HCT116 (cell line): ENCODE results near the gene AKNAD1. TPM values are rescaled to one million over a fixed set of nuclear protein-coding genes. Genes with fewer than 3 reads are reported as not detected.

Experiments
- ATAC-seq: fragments of 200-7000 bp; cut with Tn5 transposase; 2 replicates; pipeline ENCODE4 v1.9.1; 2020; ENCODE audit warnings: mild to moderate bottlenecking, moderate library complexity
- BruUV-seq: library from RNA; stranded (reverse); fragments of 400-500 nt; replicated peaks from 2 replicates; lab custom pipeline; 2021; lab: Mats Ljungman, UMichigan
- CTCF ChIA-PET: fragments of 300-600 bp; sonication (Branson Sonifier 250); formaldehyde crosslinking; loops from one replicate; lab custom pipeline; 2021; ENCODE audit warnings: antibody characterized with exemption; lab: Charles Lee
- POLR2A ChIA-PET: fragments of 300-600, 350-600 bp; sonication (Branson Sonifier 250); formaldehyde crosslinking; loops from one replicate; lab custom pipeline; 2021; ENCODE audit warnings: antibody characterized with exemption; lab: Charles Lee
- RAD21 ChIA-PET, 2 experiments: fragments of 300-600 bp; sonication (Branson Sonifier 250); formaldehyde crosslinking; loops; one replicate each; lab custom pipeline; 2023; ENCODE audit warnings: low total read pairs in 2 of 2; ENCODE audit not compliant: uncharacterized antibody in 2 of 2, unreplicated experiment in 2 of 2, low non-redundant PET in 1 of 2; lab: Charles Lee
- DNase-seq: peaks from one replicate; pipeline ENCODE4 v3.0.0-alpha.2; 2010; ENCODE audit warnings: low read depth, low spot score
- H2AFZ ChIP-seq: fragments of 200-600 bp; shearing (Covaris generic), sonication (generic); 2 replicates; pipeline ENCODE4 v1.6.1; 2017; ENCODE audit warnings: low read depth, mixed run types, mixed read lengths, antibody characterized with exemption, low read length; ENCODE audit not compliant: poor library complexity, severe bottlenecking
- H3K27ac ChIP-seq: 2 replicates; pipeline ENCODE4 v1.5.1; 2012; ENCODE audit warnings: low read depth, low read length
- H3K27me3 ChIP-seq: fragments of 200-600 bp; sonication (generic); 2 replicates; pipeline ENCODE4 v1.6.1; 2016; ENCODE audit warnings: mixed run types, low read length, mixed read lengths; ENCODE audit not compliant: insufficient read depth
- H3K36me3 ChIP-seq, 2 experiments: fragments of 200-500 bp in 1 of 2; fragments of 200-600 bp in 1 of 2; sonication (Bioruptor generic) in 1 of 2; sonication (generic) in 1 of 2; 2 replicates each; pipeline versions ENCODE4 v1.5.1 to v1.6.1; 2014 to 2016; ENCODE audit warnings: low read length in 2 of 2, inconsistent platforms in 1 of 2, mixed read lengths in 1 of 2, mixed run types in 1 of 2; ENCODE audit not compliant: insufficient read depth in 2 of 2, control insufficient read depth in 1 of 2
- H3K4me1 ChIP-seq, 2 experiments: fragments of 200-600 bp in 1 of 2; sonication (generic) in 1 of 2; 2 replicates each; pipeline versions ENCODE4 v1.5.1 to v1.6.1; 2012 to 2017; ENCODE audit warnings: low read length in 2 of 2, inconsistent platforms in 1 of 2, mild to moderate bottlenecking in 1 of 2, mixed read lengths in 1 of 2, mixed run types in 1 of 2, moderate library complexity in 1 of 2; ENCODE audit not compliant: insufficient read depth in 2 of 2, control insufficient read depth in 1 of 2
- H3K4me2 ChIP-seq: fragments of 200-600 bp; sonication (generic); 2 replicates; pipeline ENCODE4 v1.6.1; 2017; ENCODE audit warnings: mixed run types, low read length, mixed read lengths
- H3K4me3 ChIP-seq, 2 experiments: fragments of 200-600 bp in 1 of 2; sonication (generic) in 1 of 2; replicated peaks in 1 of 2; 2 replicates each; pipeline ENCODE4 v1.5.1; 2011 to 2016; ENCODE audit warnings: low read length in 2 of 2, control low read depth in 1 of 2, low read depth in 1 of 2, mild to moderate bottlenecking in 1 of 2, mixed read lengths in 1 of 2, mixed run types in 1 of 2
- H3K79me2 ChIP-seq: fragments of 200-600 bp; sonication (generic); 2 replicates; pipeline ENCODE4 v1.6.1; 2017; ENCODE audit warnings: mild to moderate bottlenecking, mixed run types, low read length, moderate library complexity, mixed read lengths; ENCODE audit not compliant: insufficient read depth
- H3K9ac ChIP-seq: fragments of 200-600 bp; sonication (generic); 2 replicates; pipeline ENCODE4 v1.6.1; 2016; ENCODE audit warnings: low read length, mixed read lengths
- H3K9me2 ChIP-seq: fragments of 200-600 bp; sonication (generic), shearing (Covaris generic); 2 replicates; pipeline ENCODE4 v1.6.1; 2017; ENCODE audit warnings: mixed run types, mild to moderate bottlenecking, moderate library complexity; ENCODE audit not compliant: insufficient read depth
- H3K9me3 ChIP-seq, 2 experiments: fragments of 200-500 bp in 1 of 2; fragments of 200-600 bp in 1 of 2; sonication (Bioruptor generic) in 1 of 2; sonication (generic) in 1 of 2; 2 replicates each; pipeline ENCODE4 v1.6.1; 2014 to 2017; ENCODE audit warnings: low read length in 2 of 2, mixed read lengths in 2 of 2, inconsistent platforms in 1 of 2, low read depth in 1 of 2, mild to moderate bottlenecking in 1 of 2, mixed run types in 1 of 2, moderate library complexity in 1 of 2; ENCODE audit not compliant: control insufficient read depth in 1 of 2, insufficient read depth in 1 of 2
- H4K20me1 ChIP-seq: fragments of 200-600 bp; sonication (generic), shearing (Covaris generic); 2 replicates; pipeline ENCODE4 v1.6.1; 2017; ENCODE audit warnings: mixed run types, mild to moderate bottlenecking, moderate library complexity; ENCODE audit not compliant: insufficient read depth
- EZH2 ChIP-seq: fragments of 200-600 bp; sonication (generic); IDR thresholded peaks from 2 replicates; pipeline ENCODE4 v1.6.1; 2017; ENCODE audit warnings: antibody characterized with exemption, mixed run types
- SP1 ChIP-seq: IDR thresholded peaks from 2 replicates; pipeline ENCODE4 v1.6.1; 2012; ENCODE audit warnings: low read depth
- YY1 ChIP-seq: IDR thresholded peaks from 2 replicates; pipeline ENCODE4 v1.6.1; 2011; ENCODE audit warnings: low read length, low read depth, moderate library complexity, mild to moderate bottlenecking; ENCODE audit not compliant: insufficient replicate concordance; ENCODE audit errors: extremely low read depth
- ZFX ChIP-seq: fragments of 450-650 bp; IDR thresholded peaks from 2 replicates; pipeline ENCODE4 v1.6.1; 2017
- ZNF274 ChIP-seq: fragments of 200-500 bp; sonication (Bioruptor generic); IDR thresholded peaks from 2 replicates; pipeline ENCODE4 v1.6.1; 2014; ENCODE audit warnings: mild to moderate bottlenecking, low read depth, low read length, inconsistent platforms
- intact Hi-C: fragments of 100-400 bp; cut with micrococcal nuclease; formaldehyde crosslinking; loops from 2 replicates; pipeline ENCODE4 v1.10.0; 2022
- total RNA-seq: library from RNA; stranded (reverse); gene quantifications from one replicate; pipeline ENCODE4 v1.2.1, GENCODE V29; 2021; ENCODE audit not compliant: unreplicated experiment
- TF ChIP-seq, protein P1 (sequence below): IDR thresholded peaks from 2 replicates; pipeline ENCODE4 v1.6.1; 2012; ENCODE audit warnings: low read depth
- TF ChIP-seq, protein P2 (sequence below): IDR thresholded peaks from 2 replicates; pipeline ENCODE4 v1.6.1; 2012

AKNAD1 gene
- total RNA-seq, 1 experiment from 2014 or later: 0.15 TPM

DNA sequence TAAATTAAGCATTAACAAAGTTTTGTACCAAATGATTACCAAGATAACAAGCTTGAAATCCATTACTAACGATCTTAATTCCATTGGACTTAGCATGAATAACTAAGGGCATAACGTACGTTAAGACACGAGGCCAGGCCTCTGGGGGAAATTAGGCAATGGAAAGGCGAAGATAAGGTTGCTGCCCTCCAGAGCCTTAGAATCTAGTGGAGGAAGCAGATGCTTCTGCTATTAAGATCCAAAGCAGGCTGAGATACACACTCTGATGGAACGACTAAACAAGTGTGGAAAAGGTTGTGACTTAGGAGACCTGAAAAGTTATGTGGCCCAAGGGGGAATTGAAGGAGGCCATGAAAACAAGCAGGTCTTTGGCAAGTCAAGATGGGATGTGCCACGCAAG lies 6.0 kb downstream of the AKNAD1 start:
- H3K9ac ChIP-seq: no peak overlapping the region
- H4K20me1 ChIP-seq: no peaks in the 10 kb centered on the region
- H3K4me1 ChIP-seq: no peaks in the 10 kb centered on the region
- TF ChIP-seq SP1: no peak
- no peak for TF ChIP-seq ZNF274
- TF ChIP-seq EZH2: no peak
- TF ChIP-seq, protein P1, sequence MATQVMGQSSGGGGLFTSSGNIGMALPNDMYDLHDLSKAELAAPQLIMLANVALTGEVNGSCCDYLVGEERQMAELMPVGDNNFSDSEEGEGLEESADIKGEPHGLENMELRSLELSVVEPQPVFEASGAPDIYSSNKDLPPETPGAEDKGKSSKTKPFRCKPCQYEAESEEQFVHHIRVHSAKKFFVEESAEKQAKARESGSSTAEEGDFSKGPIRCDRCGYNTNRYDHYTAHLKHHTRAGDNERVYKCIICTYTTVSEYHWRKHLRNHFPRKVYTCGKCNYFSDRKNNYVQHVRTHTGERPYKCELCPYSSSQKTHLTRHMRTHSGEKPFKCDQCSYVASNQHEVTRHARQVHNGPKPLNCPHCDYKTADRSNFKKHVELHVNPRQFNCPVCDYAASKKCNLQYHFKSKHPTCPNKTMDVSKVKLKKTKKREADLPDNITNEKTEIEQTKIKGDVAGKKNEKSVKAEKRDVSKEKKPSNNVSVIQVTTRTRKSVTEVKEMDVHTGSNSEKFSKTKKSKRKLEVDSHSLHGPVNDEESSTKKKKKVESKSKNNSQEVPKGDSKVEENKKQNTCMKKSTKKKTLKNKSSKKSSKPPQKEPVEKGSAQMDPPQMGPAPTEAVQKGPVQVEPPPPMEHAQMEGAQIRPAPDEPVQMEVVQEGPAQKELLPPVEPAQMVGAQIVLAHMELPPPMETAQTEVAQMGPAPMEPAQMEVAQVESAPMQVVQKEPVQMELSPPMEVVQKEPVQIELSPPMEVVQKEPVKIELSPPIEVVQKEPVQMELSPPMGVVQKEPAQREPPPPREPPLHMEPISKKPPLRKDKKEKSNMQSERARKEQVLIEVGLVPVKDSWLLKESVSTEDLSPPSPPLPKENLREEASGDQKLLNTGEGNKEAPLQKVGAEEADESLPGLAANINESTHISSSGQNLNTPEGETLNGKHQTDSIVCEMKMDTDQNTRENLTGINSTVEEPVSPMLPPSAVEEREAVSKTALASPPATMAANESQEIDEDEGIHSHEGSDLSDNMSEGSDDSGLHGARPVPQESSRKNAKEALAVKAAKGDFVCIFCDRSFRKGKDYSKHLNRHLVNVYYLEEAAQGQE: no peak
- TF ChIP-seq, protein P2, sequence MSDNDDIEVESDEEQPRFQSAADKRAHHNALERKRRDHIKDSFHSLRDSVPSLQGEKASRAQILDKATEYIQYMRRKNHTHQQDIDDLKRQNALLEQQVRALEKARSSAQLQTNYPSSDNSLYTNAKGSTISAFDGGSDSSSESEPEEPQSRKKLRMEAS: no peak
- no peak for TF ChIP-seq YY1
- TF ChIP-seq ZFX: no peak
- no peaks in the 10 kb centered on the region for H3K36me3 ChIP-seq
- no peak overlapping the region for H3K4me2 ChIP-seq
- intact Hi-C loops: no loop called here
- BruUV-seq: no TSS peak
- ChIA-PET POLR2A (no interaction called here), RAD21 (no interaction called here), CTCF (no interaction called here)
- no peaks in the 10 kb centered on the region for H3K79me2 ChIP-seq
- ATAC-seq (no peak), DNase-seq (no peak)
- no peak overlapping the region for H2AFZ ChIP-seq
- H3K9me2 ChIP-seq: no peaks in the 10 kb centered on the region
- H3K9me3 ChIP-seq: no peaks in the 10 kb centered on the region
- H3K4me3 ChIP-seq: no peak overlapping the region
- H3K27me3 ChIP-seq: no peaks in the 10 kb centered on the region
- no peak overlapping the region for H3K27ac ChIP-seq
